GM18520 (cell line): ENCODE data around the gene SNAI3.
A peak's percentile ranks its signal among the peaks of the same experiment; 100 is the strongest.
"Not testable (repeated sequence)": the region's sequence is repeated elsewhere in the genome, so short reads cannot be mapped to it uniquely, and the experiment has no call there.

Source experiments
- ATAC-seq: cut with Tn5 transposase; IDR thresholded peaks from one replicate; pipeline ENCODE4 v1.9.1; 2021; ENCODE audit not compliant: unreplicated experiment

Gene SNAI3

DNA sequence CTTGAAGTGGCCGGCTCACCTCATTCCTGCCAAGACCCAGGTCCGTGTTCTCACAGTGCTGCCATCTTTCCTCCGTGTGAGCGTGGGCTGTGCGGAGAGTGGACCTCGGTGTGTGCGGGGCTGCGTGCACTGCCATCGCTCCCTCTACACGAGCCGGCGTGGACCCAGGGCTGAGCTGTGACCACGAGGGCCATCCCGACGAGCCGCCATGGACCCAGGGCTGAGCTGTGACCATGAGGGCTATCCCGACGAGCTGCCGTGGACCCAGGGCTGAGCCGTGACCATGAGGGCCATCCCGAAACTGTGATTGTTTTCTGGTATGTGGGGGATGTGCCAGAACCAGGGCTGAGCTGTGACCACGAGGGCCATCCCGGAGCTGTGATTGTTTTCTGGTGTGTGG, 14.5 kb downstream of the SNAI3 start:
- ATAC-seq: no peak

DNA sequence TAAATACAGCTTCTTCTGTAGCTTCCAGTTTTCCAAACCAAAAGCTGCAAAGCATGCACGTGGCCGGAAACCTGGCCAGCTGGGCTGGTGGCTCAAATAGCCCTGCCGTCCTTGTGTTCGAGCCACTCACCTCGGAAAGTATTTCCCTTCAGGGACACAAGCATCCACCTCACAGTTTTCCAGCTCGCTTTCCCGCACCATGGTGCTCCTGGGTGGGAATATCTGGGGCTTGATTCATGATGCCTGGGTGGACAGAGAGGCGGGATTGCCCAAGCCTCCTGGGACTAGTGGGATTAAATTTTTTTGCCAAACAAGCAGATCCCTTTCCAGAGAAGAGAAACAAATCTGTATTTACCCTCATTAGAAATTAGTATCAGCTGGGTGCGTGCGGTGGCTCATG, 16.3 kb downstream of the SNAI3 start:
- ATAC-seq: no peak

DNA sequence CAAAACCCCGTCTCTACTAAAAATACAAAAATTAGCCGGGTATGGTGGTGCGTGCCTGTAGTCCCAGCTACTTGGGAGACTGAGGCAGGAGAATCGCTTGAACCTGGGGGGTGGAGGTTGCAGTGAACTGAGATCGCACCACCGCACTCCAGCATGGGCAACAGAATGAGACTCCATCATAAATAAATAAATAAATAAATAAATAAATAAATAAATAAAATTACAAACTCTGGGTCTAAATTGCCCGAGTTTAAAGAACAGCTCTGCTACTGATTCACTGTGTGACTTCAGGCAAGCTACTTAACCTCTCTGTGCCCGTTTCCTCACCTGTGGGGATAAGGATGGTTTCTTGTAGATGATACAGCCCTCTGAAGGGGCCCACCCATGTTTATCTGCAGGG, 16.8 kb downstream of the SNAI3 start:
- ATAC-seq: not testable (repeated sequence)

DNA sequence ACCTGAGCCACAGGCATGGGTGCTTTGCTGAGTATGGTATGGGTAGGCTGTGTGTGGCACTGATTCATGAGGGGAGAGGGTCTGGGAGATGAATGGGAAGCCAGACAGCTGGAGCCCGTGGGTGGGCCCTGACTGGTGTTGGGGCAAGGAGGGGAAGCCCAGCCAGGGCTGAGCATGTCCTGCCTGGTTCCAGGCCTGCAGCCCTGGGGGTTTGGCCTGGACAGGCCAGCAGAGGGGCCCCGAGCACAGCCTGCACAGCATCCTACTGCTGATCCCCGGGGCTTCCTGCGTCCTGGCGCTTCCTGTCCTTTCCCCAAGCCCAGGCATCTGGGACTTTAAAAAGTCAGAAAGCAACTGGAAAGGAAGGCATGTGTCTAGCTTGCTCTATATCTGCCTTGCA, 18.8 kb downstream of the SNAI3 start:
- ATAC-seq: no peak

DNA sequence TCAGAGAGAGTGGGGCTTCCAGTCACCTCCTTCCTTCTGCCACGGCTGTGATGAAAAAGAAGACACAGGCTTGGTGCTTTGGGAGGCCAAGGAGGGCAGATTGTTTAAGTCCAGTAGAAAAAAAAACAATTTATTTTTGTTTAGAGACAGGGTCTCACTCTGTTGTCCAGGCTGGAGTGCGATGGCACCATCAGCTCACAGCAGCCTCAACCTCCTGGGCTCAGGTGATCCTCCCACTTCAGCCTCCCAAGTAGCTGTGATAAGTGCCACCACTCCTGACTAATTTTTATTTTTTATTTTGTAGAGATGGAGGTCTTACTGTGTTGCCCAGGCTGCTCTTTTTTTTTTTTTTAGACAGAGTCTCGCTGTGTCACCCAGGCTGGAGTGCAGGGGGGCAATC, 20.7 kb downstream of the SNAI3 start:
- ATAC-seq: no peak

DNA sequence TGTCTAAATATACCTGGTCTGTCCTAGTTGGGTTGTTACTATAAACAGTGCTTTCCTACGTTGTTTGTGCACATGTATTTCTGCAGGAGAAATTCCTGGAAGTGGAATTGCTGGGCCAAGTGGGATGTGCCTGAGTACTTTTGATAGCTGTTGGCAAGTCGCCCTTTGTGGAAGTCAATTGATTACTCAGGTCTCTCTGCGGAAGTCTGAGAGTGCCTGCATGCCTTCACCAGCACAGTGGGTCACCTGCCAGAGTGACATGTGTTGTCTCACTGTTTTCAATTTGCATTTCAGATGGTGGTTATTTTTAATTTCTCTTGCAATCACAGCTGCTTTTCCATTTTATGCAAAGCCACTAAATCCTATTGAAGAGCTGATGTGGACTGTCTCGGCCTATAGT, 21.2 kb downstream of the SNAI3 start:
- ATAC-seq: no peak

DNA sequence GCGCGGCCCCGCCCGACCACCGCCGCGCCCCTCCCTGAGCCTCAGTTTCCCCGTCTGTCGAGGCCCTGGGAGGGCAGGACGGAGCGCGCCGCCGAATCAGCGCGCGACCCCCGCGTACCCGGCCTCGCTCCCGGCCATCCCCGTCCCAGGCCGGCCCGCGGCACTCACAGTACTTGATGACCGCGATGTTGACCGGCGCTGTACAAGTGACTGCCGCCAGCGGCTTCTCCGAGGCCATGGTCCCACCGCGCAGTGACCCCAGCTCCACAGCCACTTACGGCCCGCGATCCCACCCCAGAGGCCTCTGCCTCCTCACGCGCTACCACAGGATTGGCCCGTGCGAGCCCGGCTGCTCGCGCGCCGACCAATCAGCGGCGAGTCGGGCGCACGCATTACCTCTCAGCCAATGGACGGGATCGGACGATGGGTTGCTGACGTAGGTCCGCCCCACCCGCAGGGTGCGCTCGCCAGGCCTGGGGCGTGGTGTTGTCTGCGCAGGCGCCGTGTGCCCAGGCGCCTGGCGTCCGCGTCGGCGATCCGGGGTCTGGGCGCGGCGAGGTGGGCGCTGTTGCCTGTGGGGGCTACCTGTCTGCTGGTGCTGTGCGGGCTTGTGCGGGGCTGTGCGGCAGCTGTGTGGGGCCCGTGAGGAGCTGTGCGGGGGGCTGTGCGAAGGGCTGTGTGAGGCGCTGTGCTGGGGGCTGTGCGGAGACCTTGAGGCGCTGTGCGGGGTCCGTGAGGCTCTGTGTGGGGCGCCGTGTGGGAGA, 23.3 kb downstream of the SNAI3 start, which contains the start of gene MVD:
TSS of gene MVD (minus strand) at position 249 of the 764 bp plus-strand sequence. CDS start at position 238, 11 bp downstream.
- ATAC-seq: peak; percentile 93

DNA sequence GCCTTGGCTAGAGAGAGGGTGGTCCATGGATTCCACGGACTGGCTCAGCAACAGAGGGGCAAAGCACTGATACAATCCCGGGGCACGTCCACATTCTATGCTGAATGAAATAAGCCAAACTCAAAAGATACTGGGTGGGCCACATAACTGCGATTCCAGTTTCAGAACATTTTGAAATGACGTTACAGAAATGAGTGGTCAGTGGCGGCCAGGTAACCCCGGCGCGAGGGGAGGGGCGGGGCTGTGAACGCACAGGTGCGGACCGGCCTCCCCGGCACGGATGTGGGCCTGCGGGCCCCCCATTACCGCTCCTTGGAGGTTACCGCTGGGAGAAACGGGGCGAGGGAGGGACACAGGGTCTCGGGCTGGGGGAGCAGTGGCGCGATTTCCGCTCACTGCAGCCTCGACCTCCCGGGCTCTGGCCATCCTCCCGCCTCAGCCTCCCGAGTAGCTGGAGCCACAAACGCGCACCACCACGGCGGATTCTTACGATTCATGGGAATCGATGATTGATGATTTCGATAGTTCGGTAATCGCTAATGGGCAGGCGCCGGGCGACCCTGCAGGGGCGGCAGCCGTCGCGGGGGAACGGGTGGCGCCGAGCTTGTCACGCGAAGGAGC, 24.0 kb downstream of the SNAI3 start:
- ATAC-seq: peak; percentile 1

DNA sequence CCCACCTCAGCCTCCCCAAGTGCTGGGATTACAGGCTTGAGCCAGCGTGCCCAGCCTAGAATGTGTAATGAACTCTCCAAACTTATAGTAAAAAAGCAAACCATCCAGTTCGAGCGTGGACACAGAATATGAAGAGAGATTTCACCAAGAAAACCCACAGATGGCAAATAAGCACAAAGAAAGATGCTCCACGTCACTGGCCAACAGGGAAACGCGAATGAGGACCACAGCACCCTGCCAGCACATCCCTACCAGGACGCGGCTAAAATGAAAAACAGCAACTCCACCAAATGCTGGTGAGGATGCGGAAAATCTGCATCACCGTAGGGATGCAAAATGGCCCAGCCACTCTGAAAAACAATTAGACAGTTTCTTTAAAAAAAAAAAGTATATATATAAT, 24.8 kb downstream of the SNAI3 start:
- ATAC-seq: no peak

DNA sequence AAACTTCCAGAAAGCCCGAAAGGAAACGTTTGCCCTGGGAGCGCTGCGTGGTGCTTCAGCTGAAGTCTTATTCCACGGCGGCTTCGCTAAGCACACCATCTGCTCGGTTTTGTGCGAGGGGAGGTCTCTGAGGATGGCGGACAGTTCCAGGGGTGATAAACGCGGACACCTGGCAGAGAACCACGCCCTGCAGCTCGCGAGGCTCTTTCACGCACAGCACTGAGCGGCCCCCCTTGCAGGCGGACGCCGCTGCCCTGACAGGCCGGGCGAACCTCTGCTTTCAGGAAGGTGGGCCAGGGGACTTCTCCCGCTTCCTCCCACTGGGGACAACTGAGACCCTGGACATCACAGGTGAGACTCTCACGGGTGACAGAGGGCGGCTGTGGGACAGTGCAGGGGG, 27.1 kb downstream of the SNAI3 start:
- no peak for ATAC-seq

DNA sequence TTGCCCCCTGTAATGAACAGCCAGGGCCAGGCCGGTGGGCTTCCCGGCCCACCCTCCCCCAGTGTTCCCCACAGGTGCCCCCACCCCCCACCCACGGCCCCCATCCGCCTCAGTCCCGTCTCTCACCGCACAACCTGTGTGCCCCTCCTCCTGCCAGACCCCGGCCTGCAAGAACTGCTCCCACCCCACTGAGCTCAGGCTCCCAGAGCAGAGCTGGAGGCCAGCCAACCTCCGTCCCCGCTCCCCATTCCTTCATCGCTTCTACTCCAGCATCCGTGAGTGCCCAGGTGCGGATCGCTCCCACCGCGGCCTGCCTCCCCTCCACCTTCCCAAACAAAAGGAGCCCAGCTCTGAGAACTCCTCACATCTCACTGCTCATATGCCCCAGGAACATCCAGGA, 27.6 kb downstream of the SNAI3 start:
- ATAC-seq: no peak

DNA sequence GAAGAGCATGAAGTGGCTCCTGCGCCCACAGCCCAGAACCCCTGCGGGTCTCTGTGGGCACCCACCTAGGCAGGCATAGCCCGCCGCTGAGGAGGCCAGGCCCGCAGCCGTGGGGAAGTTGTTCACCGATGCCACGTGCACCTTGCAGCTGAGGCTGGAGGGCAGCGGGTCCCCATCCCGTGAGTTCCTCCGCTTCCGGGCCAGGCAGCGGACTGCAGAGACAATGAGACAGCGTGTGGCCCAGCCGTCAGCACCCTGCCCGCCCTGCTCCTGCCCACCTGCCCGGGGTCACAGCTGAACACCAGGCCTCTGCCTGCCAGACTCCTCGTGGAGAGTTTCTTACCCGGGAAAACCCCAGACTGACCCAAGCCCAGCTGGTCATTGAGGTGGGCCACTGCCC, 28.9 kb downstream of the SNAI3 start:
- ATAC-seq: no peak

DNA sequence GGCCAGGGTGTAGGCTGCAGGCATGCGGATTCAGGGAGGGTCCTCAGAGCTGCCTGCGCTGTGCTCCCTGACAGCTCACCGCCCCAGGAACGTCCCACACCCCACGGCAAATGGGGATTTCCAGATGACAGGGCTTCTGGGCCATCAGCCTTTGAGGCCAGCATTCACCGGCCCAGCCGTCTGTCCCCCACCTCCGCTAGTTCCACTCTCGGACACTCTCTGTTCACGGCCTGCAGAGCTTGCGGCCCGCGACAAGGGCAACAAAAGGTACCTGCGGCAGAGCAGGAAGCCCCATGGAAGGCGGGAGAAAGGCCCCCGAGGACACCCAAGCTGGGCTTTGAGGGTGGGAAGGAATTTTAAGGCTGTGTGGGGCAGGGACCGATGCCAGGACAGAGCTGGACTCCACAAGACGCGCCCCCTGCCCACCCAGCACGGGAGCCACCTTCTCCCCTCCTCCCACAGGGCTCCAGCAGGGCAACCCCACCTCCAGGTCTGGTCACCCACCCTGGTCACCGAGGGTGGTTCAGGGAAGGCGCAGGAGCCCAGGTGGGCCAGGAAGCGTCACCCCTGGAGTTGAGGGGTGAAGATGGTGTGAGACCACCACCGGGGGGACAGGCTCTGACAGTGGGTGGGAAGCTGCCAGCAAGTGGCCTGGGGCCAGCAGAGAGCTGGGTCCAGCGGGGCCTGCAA, 29.9 kb downstream of the SNAI3 start:
- no peak for ATAC-seq

DNA sequence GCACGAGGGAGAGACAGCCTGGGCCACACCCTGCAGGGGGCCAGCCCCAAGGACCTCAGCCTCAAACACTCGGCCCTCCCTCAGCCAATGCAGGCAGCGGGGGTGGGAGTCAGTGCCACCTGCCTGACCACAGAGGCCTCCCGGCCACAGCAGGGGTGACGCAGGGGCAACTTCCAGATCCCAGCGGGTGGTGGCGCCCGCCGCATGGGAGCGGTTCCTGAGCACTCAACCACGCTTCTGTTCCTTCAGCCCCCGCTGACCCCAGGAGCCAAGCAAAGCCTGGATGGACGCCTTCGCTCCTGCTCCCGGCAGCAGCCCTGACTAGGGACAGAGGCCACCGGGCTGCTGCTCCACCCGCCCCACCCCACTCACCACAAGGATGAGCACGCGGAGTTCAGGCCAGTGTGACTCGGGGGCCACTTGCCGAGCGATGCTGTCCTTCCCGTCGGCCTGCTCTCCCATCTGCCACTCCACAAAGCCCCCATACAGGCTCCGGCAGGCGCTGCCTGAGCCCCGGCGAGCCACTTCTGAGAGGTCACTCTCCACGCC, 30.5 kb downstream of the SNAI3 start:
- ATAC-seq: no peak

DNA sequence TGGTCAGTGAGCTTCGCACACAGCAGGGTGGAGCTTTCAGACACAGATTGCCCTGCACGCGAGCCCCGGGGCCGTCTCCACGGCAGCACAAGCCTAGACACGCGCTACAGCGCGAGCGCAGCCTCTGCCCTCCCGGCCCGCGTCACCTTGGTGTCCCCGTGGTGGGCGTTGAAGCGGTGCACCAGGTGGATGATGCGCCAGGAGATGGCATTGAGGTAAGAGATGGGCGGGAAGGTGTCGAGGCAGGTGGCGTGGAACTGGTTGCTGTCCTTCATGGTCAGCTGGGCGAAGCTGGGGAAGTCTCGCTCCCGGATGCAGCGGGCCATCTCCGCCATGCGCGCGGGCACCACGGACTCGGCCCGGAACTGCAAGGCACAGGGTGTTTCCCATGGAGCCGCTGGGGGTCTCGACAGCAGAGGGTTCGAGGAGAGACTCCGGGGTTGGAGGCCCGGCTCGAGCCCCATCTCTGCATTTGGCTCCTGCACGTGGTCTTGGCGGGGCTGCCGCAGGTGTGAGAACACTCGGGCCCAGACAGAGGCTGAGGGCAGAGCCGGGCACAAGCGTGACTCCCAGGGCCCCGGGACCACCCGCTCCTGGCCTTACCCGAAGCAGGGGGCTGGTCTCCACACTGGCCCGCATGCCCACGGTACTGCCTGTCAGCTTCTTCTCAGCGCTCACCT, 31.1 kb downstream of the SNAI3 start:
- no peak for ATAC-seq

DNA sequence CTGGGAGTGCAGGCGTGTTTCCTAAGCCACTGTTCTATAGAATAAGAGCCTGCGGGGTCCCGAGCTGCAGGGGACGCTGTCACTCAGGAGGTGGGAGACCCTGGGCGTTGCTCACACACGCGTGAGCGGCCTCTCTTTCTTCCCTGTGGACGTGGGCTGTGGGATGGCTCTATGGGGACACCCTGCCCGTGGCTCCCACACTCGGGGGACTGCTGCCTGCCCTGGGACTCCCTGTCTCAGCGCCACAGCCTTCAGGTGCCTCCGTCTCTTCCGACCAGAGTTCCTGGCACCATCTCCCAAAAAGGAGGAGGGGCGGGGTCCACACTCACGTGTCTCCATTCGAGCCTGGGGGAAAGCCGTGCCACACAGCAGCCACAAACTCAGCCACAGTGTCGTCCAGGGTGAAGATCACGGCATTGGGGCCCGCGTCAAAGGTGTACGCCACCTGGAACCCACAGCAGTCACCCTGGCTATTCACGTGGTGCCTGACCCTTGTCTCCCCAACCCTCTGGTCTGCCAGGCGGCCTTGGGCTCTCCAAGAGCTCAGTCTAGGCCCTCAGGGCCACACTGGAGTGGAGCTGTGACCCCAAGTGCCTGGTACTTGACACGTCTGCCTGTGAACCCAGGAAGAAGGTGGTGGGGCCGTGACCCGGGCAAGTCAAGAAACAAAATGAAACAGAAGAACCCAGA, 31.8 kb downstream of the SNAI3 start:
- ATAC-seq: no peak

DNA sequence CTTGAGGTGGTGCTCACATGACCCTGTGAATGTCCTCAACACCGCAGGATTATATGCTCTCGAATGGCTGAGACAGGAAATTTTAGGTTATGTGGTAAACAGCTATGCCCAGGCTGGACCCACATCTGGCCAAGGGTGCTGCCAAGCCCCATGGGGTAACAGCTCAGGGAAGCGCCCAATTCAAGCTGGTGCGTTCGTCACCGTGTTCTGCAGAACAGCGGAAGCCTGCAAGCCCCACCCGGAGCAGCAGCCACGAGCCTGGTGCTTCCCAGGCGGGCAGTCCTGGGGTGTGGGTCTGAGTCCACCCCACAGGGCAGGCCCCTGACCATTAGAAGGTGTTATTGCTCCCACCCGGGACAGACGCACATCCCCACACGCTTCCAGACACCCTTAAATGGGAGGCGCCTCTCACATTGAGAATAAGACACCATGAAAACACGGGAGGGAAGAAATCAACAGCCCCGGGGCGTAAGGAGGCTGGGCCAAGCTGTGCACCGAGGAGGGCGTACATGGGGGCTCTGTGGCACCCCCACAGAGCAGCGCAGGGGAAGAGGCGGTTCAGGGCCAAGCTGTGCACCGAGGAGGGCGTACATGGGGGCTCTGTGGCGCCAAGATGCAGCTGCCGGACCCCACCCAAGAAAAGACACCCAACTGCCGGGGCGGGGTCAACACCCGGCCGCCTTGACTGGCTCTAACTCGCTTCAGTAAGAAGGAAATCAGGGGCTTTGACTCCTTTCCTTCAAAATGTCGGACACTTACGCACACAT, 32.5 kb downstream of the SNAI3 start:
- ATAC-seq: no peak

DNA sequence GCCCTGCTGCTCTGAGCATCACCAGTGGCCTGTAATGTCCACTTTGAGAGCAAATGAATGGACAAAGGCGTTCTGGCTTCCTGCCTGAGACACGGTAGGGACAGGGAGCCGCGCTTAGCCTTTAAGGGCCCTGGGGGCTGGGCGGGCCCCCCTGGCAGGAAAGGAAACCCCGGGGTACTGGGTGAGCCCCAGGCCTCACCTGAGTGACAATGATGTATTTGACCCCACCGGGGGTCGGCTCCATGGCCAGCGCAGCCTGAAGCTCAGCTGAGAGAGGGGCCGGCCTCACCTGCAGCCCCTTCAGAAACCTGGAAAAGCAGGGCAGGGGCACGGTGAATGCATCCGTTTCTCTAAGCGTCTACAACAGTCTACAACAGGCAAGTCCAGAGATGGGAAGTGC, 33.2 kb downstream of the SNAI3 start:
- no peak for ATAC-seq

DNA sequence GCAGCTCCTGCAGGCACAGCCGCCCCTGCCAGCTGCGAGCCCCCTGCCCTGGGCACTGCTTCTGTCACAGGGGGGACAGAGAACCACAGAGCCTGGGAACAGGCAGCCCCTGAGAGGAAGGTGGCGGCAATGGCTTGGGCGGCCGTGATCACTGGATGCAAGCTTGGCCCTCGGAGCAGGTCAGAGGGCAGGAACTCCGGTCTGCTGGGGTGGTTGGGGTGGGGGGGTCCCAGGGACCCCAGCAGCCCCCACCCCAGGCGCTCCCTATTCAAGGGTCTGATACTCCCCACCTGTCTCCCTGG, 33.6 kb downstream of the SNAI3 start:
- no peak for ATAC-seq
